Measurements from ENCODE around the gene ELK1.
"Not testable (repeated sequence)": the region's sequence is repeated elsewhere in the genome, so short reads cannot be mapped to it uniquely, and the experiment has no call there.

Gene ELK1

GRCh38 chrX:47611926-47612325 lies 38.4 kb downstream of the ELK1 start:
- DNase-seq (ENCODE audit: low spot score): no peak

- DNase-seq (ENCODE audit: low spot score): no peak
Measured at GRCh38 chrX:47611489-47611888, 38.9 kb downstream of the ELK1 start.

- DNase-seq (ENCODE audit: low spot score): no peak
Measured at GRCh38 chrX:47610511-47610910, 39.9 kb downstream of the ELK1 start.

GRCh38 chrX:47608130-47608810 lies 42.1 kb downstream of the ELK1 start:
- DNase-seq (ENCODE audit: low spot score): no peak

- no peak for DNase-seq (ENCODE audit: low spot score)
Measured at GRCh38 chrX:47607091-47607490, 43.3 kb downstream of the ELK1 start.

- no peak for DNase-seq (ENCODE audit: low spot score)
Measured at GRCh38 chrX:47605024-47605423, 45.3 kb downstream of the ELK1 start.

- DNase-seq (ENCODE audit: low spot score): not testable (repeated sequence)
Measured at GRCh38 chrX:47603125-47603524, 47.2 kb downstream of the ELK1 start.

GRCh38 chrX:47597222-47597621 lies 53.1 kb downstream of the ELK1 start:
- DNase-seq (ENCODE audit: low spot score): no peak

GRCh38 chrX:47596256-47596655 lies 54.1 kb downstream of the ELK1 start:
- DNase-seq (ENCODE audit: low spot score): no peak

- peak; percentile 53 for DNase-seq (ENCODE audit: low spot score)
Measured at GRCh38 chrX:47595716-47596251, 54.6 kb downstream of the ELK1 start.

GRCh38 chrX:47593522-47593921 lies 56.8 kb downstream of the ELK1 start:
- DNase-seq (ENCODE audit: low spot score): no peak

GRCh38 chrX:47590984-47591383 lies 59.4 kb downstream of the ELK1 start:
- DNase-seq (ENCODE audit: low spot score): no peak

GRCh38 chrX:47587906-47588735 lies 62.2 kb downstream of the ELK1 start:
- DNase-seq (ENCODE audit: low spot score): no peak

- DNase-seq (ENCODE audit: low spot score): no peak
Measured at GRCh38 chrX:47587091-47587891, 63.1 kb downstream of the ELK1 start.

- DNase-seq (ENCODE audit: low spot score): no peak
Measured at GRCh38 chrX:47586043-47586787, 64.1 kb downstream of the ELK1 start.
